GM21423 (cell line): ENCODE measurements around the gene DIPK1B.

Experiments used
- ATAC-seq: cut with Tn5 transposase; IDR thresholded peaks from one replicate; pipeline ENCODE4 v1.9.1; 2021; ENCODE audit warnings: mild to moderate bottlenecking, moderate library complexity; ENCODE audit not compliant: unreplicated experiment

The DIPK1B gene

DNA sequence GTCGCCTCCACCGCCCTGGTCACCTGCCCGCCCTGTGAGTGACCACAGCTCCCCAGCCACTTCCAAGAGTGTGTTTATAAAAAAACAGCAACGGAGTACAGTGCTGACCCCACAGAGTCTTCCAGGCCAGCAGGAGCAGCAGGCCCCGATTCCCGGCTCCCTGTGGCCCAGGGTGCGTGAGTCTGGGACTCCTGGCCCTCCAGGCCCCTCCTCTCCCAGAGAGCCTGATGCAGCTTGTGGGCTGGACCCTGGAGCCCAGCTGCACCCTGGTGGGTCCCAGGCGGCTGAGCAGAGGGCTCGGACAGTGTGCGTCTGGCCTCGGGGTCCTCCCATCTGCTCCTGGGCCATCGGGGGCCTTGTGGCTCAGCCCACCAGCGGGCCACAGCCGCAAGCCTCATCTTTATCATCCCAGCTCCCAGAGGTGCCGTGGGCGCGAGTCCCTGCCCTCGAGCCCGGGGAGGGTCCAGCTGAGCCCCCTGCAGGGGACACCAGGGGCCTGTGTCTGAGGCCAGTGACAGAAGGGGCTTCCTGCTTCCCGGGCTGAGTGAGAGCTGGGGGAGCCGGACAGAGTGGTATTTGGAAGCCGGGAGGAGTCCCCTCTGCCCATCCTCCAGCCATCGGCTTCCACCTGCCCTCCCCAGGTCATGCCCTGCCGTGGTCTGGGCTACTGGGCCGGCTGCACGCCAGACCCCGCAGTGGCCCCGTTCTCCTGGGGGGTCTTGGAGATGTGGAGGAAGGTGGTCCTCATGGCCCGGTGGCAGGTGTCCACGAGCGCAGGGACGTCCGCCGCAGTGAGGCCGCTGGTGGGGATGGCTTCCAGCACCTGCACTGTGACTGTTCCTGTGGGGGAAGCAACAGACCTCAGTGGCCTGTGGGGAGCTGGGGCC is 39.0 kb upstream of the DIPK1B start:
- ATAC-seq: no peak

DNA sequence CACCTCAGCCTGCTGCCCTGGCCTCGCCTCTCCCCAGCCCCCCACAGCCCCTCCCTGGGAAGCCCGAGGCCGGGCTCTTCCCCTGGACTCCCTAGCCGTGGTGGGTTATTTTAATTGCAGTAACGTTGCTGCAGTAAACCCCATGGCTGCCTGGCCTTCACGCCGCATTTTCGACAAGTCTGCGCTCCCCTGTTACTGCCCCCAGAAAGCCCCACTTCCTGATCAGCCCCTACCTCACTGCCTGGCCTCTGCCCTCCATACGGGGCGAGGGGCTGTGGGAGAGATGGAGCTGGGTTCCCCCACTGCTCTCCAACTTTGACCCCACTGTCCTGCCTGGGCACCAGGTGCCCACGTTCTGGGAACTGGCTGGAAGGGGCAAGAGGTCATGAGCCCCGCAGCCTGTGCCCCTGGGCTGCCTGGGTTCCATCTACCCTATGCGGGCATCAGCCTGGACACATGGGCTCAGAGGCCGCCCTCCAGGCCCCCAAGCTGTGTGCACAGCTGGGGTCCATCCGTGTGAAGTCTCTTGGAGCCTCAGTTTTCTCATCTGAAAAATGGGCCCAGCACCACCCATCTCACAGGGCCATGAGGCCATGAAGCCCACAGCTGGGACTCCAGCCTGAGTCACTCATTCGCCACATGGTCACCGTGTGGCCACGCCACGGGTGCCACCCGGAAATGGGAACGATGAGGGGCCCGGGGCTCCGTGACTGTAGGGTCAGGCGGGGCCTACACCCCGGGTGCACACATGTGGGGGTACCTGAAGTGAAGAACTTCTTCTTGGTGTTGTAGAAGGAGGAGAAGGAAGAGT is 38.2 kb upstream of the DIPK1B start:
- ATAC-seq: no peak

DNA sequence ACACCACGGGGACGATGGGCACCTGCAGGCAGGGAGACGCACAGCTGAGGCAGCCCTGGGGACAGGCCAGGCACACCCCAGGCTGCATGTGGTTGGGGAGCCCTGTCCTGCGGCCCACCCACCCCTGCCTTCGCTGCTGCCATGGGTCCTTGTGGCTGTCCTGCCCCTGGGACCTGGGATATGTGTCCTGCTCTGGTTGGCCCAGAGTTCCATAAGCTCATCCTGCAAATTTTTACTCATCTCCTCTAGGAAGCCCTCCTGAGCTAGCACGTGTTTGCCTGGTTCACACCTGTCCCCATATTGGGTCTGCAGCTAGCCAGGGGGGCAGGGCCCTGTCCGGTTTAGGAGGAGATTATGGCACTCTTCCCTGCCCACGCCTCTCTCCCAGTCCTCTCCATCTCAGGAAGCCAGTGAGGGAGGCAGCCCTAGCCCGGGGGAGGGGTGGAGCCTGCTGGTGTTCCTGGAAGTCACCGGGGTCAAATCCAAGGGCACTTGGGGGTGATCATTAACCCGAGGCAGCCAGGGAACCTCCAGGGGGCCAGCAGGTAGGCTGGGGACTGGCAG is 37.5 kb upstream of the DIPK1B start:
- ATAC-seq: no peak

DNA sequence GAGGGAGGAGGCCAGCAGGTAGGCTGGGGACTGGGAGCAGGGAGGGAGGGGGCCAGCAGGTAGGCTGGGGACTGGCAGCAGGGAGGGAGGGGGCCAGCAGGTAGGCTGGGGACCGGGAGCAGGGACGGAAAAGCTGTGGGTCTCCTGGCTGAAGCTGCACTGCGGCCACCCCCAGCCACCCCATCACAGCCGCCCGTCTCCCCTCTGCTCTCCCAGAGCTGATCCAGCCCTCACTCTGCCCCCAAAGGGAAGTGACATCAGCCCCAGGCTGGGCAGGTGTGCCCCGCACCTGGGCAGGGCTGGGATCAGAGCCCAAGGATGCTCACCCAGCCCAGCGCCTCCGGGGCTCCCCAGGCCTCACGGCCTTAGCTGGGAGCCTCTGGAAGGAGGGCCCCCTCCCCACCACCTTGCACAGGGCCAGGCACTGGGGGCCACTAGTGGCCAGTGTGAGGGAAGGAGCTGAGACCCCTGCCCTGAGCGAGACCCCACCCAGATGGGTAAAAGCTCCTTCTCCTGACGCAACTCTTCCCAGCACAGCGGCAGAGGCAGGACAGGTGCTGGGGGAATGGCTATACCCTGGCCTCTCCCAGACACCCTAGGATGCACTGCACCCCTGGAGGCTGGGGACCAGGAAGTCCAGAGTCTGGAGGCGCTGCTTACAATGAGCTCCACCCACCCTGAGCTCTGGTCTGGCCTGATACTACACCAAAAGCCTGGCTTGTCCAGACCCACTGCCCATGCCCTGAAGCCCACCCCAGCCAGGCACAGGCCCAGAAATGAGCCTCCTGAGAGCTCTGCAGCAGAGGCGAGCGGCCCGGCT is 36.7 kb upstream of the DIPK1B start:
- ATAC-seq: no peak

DNA sequence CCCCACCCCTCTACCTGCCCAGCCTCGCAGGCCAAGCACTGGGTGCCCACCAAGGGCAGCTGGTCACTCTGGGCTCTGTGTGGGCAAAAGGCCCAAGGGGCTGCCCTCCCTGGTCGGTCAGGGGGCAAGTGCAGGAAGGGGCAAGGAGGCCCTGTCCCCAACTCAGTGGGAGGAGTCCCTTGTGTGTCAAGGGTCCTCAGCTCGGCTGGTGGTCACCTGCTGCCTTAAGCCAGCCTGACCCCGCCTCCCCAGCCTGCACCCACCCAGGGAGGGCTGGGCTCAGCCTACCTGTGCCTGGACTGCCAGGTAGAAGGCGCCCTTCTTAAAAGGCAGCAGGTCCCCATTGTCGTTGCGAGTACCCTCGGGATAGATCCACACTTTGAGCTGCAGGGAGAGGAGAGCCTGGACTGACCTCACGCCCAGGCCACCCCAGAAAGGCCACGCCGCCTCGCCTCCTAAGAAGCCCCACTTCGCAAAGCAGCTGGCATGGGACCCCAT is 36.0 kb upstream of the DIPK1B start:
- ATAC-seq: no peak

DNA sequence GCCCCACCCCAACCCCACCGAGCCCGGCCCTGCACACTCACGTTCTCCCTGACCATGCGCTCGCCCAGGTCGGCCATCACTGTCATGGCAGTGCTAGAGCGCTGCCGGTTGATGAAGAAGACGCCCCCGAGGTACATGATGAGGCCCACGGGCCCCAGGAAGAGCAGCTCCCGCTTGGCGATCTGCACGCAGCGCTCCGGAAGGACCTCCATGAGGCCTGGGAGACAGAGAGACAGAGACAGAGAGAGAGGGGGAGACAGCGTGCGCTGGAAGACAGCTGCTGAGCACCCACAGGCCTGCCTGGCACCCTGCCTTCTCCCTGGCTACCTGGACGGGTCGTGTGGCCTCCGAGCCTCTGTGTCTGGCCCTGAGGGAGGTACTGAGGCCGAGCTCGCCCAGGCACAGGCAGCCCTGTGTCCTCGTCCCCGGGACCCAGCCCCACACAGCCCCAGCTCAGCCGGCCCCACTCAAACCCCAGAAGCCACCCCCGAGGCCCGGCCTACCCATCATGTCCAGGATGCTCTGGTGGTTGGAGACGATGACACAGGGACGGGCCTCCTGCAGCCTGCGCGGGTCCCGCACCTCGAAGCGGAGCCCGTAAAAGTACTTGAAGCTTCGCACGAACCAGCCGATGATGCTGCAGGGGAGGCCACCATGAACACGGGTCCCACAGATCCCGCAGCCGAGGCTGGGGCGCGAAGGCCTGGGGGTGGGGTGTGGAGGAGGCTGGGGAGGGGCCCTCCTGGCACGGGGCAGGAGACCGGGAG is 35.3 kb upstream of the DIPK1B start:
- no peak for ATAC-seq

DNA sequence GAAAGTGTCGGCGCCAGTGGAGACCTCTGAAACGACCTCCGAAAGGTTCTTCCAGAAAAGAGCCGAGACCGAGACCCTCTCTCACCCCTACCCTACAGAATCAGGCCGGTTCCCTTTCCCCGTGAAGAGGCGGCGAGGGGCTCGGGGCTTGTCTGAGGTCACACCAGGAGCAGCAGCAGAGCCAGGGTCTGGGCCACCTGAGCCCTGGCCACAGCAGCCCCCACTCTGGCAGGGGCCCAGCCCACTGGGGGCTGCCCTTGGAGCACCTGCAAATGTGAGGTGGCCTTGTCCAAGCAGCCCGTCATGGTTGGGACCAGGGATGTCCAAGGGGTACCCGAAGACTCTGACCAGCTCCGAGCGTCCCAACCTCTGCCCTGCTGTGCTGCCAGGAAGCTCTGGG is 34.3 kb upstream of the DIPK1B start:
- ATAC-seq: no peak

DNA sequence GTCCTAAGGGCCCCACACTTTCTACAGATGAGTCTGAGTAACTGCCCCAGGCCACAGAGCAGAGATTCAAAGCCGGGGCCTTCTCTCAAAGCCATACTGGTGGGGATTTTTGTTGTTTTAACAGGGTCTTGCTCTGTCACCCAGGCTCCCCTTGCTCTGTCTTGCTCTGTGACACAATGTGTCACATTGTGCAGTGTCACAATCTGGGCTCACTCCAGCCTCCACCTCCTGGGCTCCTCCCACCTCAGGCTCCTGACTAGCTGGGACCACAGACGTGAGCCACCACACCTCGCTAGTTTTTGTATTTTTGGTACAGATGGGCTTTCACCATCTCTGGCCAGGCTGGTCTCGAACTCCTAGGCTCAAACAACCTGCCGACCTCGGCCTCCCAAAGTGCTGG is 33.7 kb upstream of the DIPK1B start:
- no peak for ATAC-seq

DNA sequence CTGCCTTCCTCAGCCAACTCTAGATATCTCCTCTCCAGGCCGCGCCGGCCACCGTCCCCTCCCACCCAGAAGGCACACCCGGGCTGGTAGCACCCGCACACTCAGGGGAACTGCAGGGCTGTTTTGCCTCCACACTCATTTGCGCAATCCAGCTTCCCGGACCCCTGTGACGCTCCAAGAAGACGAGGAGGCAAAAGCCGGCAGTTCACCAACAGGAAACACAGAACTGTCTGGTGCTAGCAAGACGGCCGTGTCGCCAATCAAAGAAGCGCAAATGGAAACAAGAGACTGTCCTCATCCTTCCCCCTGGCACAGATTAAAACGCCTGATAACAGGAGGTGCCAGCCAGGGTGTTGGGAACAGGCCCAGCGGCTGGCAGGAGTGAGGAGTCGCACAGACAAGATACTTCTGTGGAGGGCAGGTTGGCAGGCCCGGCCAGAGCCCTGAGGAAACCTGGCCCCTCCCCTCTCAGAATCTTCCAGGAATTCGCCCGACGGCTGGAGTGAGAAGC is 32.9 kb upstream of the DIPK1B start:
- no peak for ATAC-seq

DNA sequence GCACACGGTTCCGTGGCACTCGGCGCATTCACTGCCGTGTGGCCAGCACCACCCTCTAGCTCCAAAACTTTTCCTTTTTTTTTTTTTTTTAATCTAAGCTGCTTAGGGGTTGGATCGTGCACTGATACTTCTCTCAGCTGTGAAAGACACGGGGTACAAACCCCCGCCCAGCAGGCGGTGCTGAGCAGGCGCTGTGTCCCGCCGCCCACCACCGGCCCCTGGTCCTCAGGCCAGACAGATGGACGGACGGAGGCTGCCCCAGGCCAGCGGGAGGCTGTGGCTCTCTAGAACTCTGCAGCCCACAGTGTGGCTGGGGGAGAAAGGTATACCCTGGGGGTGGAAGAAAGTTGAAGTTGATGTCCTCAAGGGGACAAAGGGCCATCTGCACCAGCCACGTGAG is 31.3 kb upstream of the DIPK1B start:
- no peak for ATAC-seq

DNA sequence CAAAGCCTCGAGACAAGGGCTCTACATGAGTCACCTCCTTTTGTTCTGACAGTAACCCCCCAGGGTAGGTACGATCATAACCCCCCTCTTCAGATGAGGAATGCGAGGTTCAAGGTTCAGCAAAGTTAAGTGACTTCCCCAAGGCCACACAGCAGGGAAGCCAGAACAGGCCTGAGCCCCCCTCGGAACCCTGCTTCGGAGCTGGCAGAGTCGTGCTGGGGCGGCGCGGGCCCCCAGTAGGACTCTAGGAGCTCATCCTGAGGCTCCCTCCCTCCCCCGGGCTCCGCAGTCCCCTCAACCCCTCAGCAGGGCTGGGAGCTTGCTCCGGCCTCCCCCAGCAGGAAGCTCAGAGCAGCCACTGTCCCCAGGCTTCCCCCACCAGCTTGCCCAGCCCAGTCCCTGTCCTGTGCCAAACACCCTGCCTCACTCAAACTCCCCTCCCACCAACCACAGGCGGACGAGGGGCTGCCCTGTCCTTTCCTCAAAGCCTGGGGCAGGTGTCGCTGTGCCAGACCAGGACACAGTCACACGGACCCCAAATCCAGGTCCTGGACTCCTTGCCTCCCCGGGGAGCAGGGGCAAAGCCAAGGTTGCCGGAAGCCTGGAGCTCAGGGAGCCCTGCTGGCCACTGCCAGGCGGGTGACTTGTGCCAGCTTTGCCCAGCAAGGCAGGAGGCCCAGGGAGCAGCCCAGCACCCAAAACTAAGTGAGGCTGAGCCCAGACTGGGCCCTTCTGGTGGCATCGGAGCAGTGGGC is 30.2 kb upstream of the DIPK1B start:
- ATAC-seq: no peak

DNA sequence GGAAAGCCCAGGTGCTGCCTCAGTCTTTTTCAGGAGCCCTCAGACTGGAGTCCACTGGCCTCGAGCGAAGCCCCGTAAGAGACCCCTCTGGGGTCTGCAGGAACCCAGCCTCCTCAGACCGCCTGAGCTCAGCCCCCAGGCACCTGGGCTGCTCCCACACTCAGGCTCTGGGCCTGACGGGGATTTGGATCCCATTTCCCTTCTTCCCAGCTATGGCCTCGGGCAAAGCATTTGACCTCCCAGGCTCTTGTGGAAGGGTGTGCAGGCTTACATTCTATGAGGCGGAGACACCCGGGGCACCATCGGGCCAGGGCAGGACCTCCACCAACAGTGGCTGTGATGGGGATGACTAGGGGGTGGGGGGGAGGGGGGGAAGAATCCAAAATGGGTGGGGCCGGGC is 29.7 kb upstream of the DIPK1B start:
- ATAC-seq: no peak

DNA sequence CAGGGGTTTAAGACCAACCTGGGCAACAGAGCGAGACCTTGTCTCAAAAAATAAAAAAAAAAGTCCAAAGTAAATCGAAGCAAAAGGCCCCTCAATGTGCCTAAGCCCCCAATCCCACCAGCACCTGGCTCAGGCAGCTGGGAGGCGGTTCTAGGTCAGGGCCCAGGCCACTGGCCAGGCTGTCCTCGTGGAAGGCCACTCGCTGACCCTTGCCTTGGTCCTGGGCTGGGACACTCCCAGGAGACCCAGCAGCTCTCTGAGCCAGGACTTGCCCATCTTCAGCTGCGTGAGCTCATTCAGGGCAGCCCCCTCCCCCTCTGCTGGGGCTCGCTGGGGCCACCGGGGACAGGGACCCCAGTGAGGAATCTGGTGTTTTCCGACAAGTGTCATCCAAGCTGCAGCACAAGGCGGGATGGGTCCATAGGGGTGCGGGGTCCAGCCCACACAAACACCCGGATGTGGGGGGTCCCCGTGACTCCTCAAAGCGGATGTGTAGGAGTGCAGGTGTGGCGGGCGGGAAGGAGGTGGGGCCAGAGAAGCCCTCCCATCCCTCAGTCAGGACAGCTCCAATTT is 29.1 kb upstream of the DIPK1B start:
- ATAC-seq: no peak

DNA sequence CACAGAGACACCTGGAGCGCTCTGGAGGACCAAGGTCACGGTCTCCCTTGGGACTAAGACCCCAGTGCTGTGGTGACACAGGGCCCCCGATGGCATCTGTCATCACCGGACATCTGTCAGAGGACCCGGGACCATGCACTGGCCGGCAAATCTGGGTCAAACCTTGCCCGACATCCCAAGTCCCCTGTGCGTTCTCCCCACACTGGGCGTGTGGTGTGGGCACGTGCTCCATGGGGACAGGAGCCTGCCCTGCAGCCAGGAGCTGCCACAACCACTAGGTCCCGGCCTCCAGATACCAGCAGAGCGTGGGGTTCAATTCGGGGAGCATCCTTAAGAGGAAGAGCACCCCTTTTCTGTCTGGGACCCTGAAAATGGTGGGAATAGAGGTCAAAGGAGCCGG is 28.6 kb upstream of the DIPK1B start:
- ATAC-seq: no peak

DNA sequence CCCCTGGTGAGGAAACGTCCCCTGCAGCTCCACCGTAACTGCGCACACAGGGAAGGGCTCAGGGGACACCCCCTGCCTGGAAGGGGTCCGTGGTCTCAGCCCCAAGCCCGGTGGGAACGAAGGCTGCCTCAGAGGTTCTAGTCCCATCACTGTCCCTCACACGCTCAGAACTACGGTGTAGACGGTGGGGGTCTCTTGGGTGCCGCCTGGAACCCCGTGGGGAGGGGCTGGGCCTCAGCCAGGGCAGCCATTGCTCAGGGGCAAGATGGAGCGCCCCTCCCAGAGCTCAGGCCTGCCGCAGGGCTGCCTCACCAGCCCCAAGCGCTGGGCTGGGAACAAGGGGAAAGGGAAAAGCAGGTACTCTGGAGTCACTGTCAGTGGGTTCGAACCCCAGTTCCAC is 28.0 kb upstream of the DIPK1B start:
- ATAC-seq: no peak

DNA sequence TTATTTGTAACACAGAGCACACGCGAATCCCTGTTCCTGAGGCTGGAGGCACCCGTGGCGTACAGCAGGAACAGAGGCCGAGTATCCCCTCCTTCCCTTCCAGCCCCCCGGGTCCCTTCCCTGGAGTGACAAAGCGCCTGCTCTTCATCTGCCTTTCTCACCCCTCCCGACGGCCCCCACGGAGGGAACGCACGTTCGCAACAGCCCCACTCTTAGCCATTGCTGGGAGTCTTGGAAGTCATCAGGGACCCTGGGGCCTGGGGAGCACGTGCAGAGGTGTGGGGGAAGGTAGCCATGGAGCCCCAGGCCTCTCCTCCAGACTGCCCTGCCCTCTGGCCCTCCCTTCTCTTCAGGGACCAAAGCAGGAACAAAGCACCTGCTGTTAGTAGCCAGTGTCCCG is 27.6 kb upstream of the DIPK1B start:
- ATAC-seq: no peak

DNA sequence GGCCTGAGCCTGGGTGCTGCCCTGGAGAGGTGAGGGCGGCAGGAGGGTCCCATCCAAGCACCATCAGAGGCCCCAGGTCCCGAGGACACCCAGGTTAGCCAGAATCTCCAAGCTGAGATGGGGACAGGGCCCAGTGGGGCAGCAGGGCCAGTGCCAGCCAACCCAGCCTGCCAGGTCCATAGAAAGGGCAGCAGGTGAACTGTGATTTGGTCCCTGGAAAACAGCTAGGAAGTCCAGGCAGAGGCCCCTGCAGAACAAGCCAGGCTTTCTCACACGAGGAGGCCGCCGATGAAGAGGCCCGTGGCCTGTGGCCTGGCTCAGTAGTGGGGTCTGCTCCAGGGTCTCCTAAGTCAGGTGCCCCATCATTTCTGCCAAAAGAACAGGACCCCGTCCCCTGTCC is 27.2 kb upstream of the DIPK1B start:
- no peak for ATAC-seq

DNA sequence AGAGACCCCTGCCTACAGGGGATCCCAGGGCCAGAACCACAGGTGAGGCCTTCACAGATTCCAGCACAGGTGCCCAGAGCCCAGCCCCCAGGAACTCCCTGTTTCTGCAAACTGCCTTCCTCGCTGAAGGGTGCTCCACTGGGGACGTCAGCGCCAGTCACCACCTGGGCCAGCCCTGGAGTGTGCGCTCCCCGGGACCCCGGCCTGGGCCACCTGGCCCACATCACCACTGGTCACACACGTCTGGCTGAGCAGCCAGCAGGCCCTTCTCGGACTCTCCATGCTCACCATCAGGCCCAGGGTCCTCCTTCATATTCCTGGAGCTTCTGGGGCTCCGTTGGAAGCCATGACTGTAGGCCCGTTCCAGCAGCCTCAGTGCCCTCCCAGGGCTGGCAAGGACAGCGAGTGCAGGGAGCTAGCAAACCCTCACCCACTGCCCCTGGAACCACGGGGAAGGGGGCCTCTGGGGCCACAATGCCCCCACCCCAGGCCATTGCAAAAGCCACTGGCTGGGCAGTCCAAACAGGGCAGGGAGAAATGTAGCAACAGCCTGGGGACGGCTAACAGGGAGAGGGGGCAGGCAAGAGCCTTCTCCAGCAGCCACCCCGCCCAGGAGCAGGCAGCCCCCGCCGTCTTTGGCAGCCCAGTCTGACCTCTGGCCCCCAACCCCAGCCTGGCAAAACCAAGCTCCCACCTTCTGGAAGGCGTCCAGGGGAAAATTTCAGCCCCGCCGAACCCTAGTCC is 26.4 kb upstream of the DIPK1B start:
- no peak for ATAC-seq
